Measurements from ENCODE around the gene NAXD. TPM values are rescaled to one million over a fixed set of nuclear protein-coding genes. Genes with fewer than 3 reads are reported as not detected.

Gene NAXD
- total and polyA plus RNA-seq, 2 of the 4 experiments (the other 2 are of a cell fraction) = 10.2 to 27.2 TPM

GRCh38 chr13:110653271-110653670, 37.9 kb downstream of the NAXD start:
- no TSS peak for BruUV-seq (replicated peaks)
- Histone ChIP-seq H2AK9ac (replicated peaks; ENCODE audit: low read depth, low read length, poor library complexity) (no peak overlapping the region), H2AK5ac (ENCODE audit: low read depth, low read length) (no peak overlapping the region), H2BK15ac (ENCODE audit: low read depth, low read length) (no peak overlapping the region), H4K20me1 (ENCODE audit: insufficient read depth, low read length) (no peaks in the 10 kb centered on the region), H4K91ac (ENCODE audit: insufficient read depth, low read depth, low read length) (no peak overlapping the region), H3K36me3 (ENCODE audit: control insufficient read depth, insufficient read depth, low read length) (peaks cover 27% of the 10 kb centered on the region), H2AFZ (replicated peaks; ENCODE audit: low read length, poor library complexity) (no peak overlapping the region), H3K4me1 (ENCODE audit: control insufficient read depth, insufficient read depth, low read length) (no peaks in the 10 kb centered on the region), H3K4me3 (ENCODE audit: insufficient read depth, low read depth, low read length) (no peak overlapping the region), H4K5ac (ENCODE audit: low read depth, low read length) (no peak overlapping the region), H3K9me1 (ENCODE audit: insufficient read depth, low read length) (peaks cover 2% of the 10 kb centered on the region; the same call in 1 of the 2 replicates), H3K27me3 (ENCODE audit: control insufficient read depth, insufficient read depth, low read length) (no peaks in the 10 kb centered on the region), H4K8ac (ENCODE audit: low read depth in 2 of 2, low read length in 2 of 2) (no peak overlapping the region), H3K9ac (ENCODE audit: low read depth, low read length) (no peak overlapping the region), H3K79me1 (ENCODE audit: low read depth in 1 of 2, low read length in 2 of 2) (peaks cover 10 to 22% of the 10 kb centered on the region in 2 experiments), H2BK20ac (ENCODE audit: low read depth, low read length) (no peak overlapping the region), H3K14ac (replicated peaks; ENCODE audit: low read depth, low read length) (no peak overlapping the region), H3K4me2 (ENCODE audit: low read depth, low read length) (no peak overlapping the region), H3K27ac (ENCODE audit: insufficient read depth, low read length) (no peak overlapping the region), H3K23ac (ENCODE audit: low read depth, low read length) (no peak overlapping the region), H3K18ac (ENCODE audit: low read depth, low read length) (no peak overlapping the region), H3K9me3 (ENCODE audit: control insufficient read depth, insufficient read depth, low read length) (no peaks in the 10 kb centered on the region; the same call in 1 of the 2 replicates), H2BK120ac (ENCODE audit: low read depth, low read length) (no peak overlapping the region), H3K4ac (ENCODE audit: low read depth, low read length) (no peak overlapping the region), H3K56ac (ENCODE audit: extremely low read depth, insufficient read depth, low read length) (no peak overlapping the region), H2BK5ac (ENCODE audit: low read depth, low read length, poor library complexity, severe bottlenecking) (no peak overlapping the region)
- ChIA-PET CTCF (no interaction called here), POLR2A (ENCODE audit: unreplicated experiment) (no interaction called here)
- dilution Hi-C loops (cut with HindIII; ENCODE audit: low sequenced_read_pairs, unreplicated experiment) = no loop called here
- ATAC-seq (ENCODE audit: low read depth) = no peak
- intact Hi-C loops (cut with micrococcal nuclease) = no loop called here
- DNase-seq = no peak
- TF ChIP-seq MAFK (IDR thresholded peaks at IDR 0.05; ENCODE audit: low read depth, low read length) = no peak
- no peak for TF ChIP-seq SMC3 (IDR thresholded peaks at IDR 0.05; ENCODE audit: low read depth, low read length)
- TF ChIP-seq FOS (IDR thresholded peaks at IDR 0.05; ENCODE audit: low read depth, low read length) = no peak
- no peak for TF ChIP-seq CHD1 (IDR thresholded peaks at IDR 0.05; ENCODE audit: low read depth, low read length)
- no peak for TF ChIP-seq RAD21 (IDR thresholded peaks at IDR 0.05; ENCODE audit: low read length)
- no peak for TF ChIP-seq MAZ (IDR thresholded peaks at IDR 0.05; ENCODE audit: borderline replicate concordance, low read depth, low read length)
- TF ChIP-seq USF2 (IDR thresholded peaks at IDR 0.05; ENCODE audit: low read depth, low read length) = no peak
- TF ChIP-seq RCOR1 (IDR thresholded peaks at IDR 0.05; ENCODE audit: insufficient replicate concordance, low read length) = no peak
- TF ChIP-seq NFE2L2 (IDR thresholded peaks at IDR 0.05; ENCODE audit: low read depth, low read length) = no peak
- TF ChIP-seq BHLHE40 (IDR thresholded peaks at IDR 0.05; ENCODE audit: low read depth, low read length) = no peak
- TF ChIP-seq CEBPB (IDR thresholded peaks at IDR 0.05; ENCODE audit: low read depth, low read length) = no peak
- no peak for TF ChIP-seq MXI1 (IDR thresholded peaks at IDR 0.05; ENCODE audit: borderline replicate concordance, low read depth, low read length)
- no peak for TF ChIP-seq ELK1 (IDR thresholded peaks at IDR 0.05; ENCODE audit: borderline replicate concordance, low read depth, low read length)
- in situ Hi-C loops (cut with MboI; ENCODE audit: low sequenced_read_pairs) = no loop called here
- WGBS, 2 experiments (ENCODE audit: extremely low coverage in 2 of 2, insufficient read length in 1 of 2) = 97% methylated on average over 8 of the region's 14 CpGs; no CpG with 5 or more reads in 1 of the 2 experiments
